NCI-H345 (cell line): ENCODE results near the gene CFAP54.

Source experiments
- DNase-seq: peaks from one replicate; lab custom pipeline; 2025; lab: John Stamatoyannopoulos, UW

CFAP54 gene

DNA sequence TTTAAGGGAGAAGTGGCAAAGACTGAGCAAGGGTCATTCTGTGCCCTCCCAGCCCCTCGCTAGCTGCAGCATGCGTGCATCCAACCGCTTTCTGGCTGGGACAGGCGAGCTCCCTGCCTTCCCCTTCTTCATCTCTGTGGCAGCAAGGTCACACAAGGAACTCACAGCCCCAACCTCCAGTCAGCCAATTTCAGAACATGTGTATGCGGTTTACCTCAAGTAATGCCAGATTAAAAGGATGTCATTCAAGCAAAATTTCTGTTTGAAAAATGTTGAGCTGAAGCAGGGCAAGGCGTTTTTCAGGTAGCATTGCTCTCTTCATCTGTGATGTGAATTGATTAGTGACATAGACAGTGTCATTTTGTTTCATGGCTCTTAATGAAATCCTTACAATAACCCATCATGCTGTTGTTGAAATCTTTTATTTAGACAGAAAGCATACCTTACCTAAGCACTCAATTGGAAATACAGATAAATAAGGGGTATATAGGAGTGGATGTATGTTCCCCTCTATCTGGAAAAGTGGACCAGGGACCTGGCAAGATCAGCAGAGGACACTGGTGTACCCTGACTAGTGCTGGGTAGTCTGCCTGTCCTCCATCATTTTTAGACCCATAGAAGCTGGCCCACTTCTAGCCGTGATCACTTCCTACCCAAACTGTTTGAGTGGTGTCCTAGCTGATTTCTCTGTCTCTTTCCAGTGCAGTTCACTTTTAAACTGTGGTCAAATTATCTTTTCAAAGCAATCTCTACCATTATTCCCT lies 334.9 kb downstream of the CFAP54 start:
- no peak for DNase-seq

DNA sequence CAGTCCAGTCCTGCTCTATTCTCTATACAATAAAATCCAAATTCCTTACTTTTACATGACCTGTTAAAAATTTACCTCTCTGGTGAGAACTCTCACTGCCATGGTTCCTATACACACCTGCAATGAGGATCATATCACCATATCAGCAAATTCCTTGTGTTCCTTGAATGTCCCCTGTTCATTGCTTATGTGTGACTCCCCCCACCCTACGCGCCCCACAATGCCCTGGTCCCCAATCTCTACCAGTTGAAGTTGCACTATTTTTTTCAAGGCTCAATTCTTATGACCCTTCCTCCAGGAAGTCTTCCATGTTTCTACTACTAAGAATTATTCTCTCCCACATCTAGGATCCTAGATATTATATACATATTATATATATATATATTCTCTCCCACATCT lies 335.5 kb downstream of the CFAP54 start:
- no peak for DNase-seq

DNA sequence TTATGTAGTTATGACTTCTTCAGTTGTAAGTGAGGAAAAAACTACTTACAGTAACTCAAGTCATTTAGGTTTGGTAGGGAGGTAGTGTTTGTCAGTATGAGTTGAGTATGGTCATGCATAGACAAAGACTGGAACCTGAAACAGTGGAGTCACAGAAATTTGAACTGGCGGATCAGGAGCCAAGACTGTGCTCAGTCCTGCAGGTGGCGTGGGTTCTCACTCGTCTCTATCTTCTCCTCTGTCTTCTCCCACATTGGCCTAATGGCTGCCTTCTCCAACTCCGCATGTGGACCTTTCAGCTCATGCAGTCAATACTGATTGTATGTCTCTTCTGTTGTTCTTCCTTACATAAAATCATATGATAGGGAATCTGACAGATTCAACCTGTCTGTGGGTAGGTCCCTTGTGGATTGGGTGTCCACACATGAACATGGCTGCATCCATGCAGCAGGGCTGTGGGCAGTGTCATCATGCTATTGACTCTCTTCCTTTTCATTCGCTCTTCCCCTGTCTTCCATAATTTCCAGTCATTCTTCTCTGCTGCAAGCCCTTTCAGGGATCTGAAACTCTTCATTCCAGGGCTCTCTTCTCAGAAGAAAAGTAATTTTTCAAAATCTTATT lies 338.9 kb downstream of the CFAP54 start:
- no peak for DNase-seq

DNA sequence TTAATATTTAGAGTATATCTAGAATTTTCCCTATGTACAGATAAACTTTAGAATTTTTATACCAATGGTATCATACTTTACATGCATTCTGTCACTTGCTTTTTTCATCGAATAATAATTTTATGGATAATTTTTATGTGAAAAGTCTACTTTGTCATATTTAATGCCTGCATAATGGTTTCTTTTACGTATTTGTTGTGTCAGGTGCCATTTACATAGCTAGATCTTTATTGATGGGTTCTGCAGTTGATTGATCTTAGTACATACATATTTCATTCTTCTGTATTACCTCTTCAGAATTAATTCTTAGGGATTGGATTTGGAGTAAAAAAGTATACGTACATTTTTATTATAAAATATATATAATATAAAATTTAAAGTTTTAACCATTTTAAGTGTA lies 340.0 kb downstream of the CFAP54 start:
- no peak for DNase-seq

DNA sequence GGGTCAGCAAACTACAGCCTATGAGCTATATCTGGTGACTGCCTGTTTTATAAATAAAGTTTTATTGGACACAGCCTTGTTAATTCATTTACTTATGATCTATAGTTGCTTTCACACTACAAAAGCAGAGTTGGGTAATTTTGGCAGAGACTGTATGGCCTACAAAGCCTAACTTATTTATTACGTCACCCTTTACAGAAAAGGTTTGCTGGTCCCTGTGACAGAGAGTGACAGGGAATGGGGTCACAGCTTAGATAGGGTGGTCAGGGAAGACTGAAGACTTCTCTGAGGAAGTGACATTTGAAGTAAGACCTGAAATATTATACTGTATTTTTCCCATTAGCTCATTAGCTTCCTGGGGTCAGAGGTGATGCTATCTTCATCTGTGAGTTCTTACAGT lies 342.0 kb downstream of the CFAP54 start:
- DNase-seq = no peak

DNA sequence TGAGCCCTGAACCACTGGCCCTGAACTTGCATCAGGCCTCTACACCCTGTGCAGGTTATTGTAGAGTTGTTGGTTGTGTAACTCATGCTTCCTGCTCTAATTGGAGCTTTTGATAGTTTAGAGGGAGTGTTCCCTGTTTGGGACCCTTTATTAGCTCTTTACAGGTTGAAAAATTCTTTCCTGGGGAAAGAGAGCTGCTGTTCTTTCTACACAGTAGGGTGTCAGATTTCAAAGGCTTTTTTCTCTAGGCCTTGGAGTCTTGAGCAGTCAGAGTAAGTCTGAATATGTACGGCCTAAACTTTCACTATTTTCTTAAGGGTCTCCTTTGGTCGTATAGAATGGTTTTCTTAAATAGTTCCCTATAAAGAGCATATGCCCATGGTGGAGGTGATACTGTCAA lies 356.9 kb downstream of the CFAP54 start:
- DNase-seq = no peak

DNA sequence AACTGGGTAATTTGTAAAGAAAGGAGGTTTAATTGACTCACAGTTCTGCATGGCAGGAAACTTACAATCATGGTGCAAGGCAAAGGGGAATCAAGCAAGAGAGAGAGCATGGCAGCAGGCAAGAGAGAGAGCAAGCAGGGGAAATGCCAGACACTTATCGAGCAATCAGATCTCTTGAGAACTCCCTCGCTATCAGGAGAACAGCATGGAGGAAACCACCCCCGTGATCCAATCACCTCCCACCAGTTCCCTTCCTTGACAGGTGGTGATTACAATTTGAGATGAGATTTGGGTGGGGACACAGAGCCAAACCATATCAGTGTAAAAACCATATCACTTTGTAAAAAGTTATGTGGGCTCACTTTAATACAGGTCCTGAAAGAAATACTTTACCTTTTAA lies 361.3 kb downstream of the CFAP54 start:
- no peak for DNase-seq

DNA sequence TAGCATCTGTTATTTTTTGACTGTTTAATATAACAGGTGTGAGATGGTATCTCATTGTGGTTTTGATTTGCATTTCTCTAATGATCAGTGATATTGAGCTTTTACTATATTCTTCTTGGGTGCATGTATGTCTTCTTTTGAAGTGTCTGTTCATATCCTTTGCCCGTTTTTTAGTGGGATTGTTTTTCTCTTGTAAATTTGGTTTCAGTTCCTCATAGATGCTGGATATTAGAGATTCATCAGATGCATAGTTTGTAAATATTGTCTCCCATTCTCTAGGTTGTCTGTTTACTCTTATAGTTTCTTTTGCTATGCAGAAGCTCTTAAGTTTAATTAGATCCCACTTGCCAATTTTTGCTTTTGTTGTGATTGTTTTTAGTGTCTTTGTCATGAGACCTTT lies 368.8 kb downstream of the CFAP54 start:
- DNase-seq = no peak

DNA sequence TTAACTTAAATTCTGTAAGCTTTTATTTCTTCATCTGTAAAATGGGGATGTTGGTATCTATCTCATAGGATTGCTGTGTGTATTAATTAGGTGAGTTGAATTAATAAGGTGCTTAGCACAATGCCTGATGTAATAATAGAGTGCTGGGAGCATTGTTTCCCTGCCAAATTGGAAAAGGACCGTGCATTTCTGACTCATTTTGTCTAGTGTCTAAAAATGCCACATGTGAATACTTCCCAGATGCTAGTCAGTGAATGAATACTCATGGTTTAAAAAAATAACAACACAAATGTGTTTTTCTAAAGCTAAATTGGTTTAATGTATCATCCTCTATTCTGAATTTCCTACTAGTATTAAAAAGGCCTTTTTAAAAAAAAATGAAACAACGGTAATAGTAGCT lies 372.3 kb downstream of the CFAP54 start:
- no peak for DNase-seq

DNA sequence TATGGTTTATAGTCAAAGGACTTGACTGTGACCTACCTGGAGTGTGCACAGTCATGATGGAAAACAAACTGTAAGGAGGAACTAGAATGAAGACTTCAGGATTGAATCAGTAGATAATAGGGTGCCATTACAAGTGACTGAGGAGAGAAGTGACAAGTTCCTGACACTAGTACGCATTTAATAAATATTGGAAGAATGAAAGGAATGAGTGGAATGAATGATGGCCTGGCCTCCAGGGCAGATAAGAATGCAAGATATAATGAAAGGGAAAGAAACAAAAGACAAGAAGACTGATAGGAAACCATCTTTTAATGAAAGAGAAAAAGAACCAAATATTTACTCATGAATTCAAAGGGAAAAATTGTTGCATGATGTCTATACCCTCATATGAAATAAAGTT lies 372.9 kb downstream of the CFAP54 start:
- no peak for DNase-seq

DNA sequence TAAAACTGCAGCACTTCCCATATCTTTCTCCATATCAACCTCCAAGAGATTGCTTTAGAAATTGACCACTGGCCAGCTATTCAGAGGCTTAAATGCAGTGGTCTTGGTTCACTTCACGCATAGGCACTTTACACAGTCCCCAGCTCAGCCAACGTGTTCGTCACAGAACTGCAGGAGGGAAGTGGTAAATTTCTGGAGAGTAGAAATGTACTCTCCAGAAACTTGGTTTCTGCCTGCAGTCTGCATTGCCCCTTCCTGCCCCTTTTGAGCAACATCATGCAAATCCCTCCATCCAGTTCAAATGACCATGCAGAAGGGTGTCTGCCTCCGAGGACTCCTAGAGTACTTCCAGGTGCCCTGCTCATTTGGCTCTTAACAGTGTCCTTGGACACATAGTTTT lies 375.0 kb downstream of the CFAP54 start:
- DNase-seq = no peak

DNA sequence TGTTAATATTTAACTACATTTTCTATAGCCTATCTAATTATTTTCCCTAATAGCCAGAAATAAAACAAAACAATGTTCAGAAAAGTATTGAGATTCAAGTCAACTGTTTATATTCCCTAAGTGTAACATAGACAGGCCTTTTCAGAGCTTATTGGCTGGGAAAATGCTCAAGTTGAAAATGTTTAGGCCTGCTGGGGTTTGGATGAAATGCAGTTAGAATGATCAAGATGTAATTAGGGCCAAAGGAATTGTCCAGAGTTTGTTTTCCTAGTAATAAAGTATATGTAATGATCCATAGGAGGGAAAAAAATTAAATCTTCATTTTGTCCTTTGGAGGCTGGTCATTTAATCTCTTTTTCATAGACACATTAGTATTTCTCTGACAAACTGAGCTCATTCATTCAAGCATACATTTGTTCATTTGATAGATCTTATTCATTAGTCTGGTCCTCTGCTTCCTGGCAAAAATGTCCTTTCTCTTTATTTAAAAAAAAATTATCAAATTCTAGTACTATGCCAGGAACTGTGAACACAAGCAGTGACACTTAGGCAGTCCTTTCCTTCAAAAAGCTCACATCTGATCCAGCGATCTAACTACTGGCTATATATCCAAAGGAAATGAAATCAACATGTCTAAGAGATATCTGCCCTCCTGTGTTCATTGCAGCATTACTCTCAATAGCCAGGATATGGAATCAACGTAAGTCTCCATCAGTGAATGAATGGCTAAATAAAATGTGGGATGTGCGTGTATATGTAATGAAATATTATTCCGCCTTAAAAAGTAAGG lies 377.6 kb downstream of the CFAP54 start:
- no peak for DNase-seq

DNA sequence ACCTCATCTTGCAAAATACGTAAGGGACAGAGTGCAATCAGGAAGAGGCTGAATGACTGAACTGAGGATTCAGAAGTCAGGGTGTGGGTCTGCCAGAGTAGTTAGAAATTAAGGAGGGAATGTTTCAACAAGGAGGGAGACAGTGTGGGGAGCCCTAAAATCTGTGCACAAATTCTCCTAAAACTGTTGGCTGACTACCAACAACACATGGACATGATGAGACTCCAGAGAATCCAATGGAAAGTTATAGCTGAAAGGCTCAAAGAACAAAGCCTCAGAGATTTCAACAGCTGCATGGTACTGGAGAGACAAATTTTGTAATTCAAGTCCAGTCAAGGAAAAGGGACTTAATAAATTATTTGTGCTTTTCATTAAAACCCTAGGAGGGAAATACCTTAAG lies 381.6 kb downstream of the CFAP54 start:
- DNase-seq = no peak

DNA sequence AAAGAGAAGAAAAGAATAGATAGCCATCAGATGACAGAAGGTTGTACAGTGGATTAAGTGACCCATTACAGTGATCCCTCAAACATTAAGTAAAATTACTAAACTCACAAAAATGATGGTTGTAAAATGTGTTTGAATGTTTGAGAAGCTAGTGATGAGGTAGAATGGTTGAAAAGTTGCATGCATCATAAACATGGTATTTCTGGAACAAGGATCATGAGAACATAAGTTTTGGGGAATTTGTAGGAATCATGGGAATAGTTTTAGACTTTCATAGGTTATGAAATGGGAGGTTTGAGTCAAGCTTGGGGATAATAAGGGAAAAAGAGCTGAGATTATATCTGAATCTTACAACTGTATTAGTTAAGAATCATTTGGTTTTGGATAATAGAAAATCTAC lies 383.6 kb downstream of the CFAP54 start:
- no peak for DNase-seq

DNA sequence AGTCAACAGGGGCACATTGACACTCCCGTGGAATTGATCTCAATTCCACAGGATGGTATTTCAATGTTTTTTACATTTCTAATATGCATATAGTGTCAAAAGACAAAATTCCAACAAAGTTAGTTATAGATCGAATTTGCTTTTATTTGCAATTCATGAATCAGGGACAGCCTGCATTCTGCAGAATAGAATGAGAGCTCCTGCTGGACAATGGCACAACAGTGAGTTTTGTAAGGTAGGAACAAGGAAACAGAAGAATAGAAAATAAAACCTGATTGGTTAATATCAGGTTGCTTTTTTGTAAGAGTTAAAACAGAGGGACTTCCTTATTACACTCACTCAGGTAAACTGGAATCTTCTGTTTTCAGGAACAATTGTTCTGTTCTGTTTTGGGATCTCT lies 384.8 kb downstream of the CFAP54 start:
- no peak for DNase-seq

DNA sequence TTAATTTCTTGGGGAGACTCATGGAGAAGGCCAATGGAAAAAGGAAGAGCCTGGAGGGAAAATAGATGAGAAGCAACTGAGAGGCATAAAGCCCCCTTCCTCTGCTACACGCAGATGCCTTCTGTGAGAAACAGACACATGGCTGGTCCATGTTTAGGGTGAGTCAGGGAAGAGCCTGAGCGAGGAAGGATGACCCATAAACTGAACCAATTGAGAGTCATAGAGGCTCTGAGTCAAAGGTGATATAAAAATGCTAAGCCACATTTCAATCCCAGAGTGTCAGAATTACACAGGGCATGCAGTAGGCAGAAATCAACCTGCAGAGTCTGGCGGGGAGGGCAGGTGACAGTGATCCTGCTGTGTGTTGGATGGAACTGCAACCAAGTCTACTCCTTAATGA lies 387.6 kb downstream of the CFAP54 start:
- DNase-seq = no peak

DNA sequence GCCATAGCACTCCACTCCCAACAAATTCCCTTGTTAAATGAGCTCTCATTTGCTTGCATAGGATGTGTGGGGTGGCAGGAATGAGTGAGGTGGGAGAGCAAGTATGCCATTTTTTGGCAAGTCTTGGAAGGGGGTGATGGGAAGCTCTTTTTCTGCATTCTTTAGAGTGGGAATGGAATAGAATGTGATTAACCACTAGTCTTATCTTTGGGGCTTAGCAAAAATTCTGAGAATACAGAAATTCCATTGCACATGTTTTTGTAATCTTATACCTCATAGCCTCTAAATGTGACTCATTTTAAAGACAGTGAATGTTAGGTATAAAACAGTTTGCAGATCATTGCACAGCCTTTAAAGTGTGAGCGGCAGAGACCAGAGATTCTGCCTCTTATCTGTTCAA lies 389.3 kb downstream of the CFAP54 start:
- DNase-seq = no peak

DNA sequence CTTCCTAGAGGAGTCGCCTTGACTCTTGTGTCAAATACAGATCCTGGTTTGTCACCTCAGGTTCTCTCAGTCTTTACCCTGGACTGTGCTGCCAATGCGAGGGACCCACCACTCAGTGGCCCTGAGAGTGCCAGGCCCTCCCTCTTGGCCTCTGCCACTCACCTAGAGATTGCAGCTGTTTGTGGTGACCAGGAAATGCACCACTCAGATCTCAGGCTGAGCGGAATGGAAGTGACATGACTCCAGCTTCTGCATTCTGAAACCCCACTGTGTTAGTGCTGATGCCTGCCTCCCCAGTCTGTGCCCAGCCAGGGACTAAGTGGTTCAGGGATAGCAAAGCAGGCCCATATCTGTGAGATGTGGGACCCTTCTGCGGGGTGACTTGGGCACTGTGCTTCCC lies 389.9 kb downstream of the CFAP54 start:
- no peak for DNase-seq

DNA sequence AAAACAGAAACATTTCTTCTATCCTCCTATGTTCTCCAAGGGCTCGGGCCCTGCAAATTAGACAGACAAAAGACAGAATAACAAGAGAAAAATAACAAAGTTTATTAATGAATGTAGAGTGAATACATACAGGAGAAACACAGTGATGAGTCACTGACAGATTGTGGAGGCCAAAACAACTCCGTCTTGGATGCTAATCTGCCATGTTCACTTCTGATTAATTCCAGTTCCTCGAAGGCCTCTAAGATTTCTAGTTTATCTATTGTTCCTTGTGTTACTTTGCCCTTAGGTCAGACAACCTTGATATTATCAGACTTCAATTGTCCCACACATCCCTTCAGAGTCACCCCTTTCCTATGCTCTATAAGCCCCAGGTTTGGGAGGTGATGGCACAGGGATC lies 390.8 kb downstream of the CFAP54 start:
- DNase-seq = no peak

DNA sequence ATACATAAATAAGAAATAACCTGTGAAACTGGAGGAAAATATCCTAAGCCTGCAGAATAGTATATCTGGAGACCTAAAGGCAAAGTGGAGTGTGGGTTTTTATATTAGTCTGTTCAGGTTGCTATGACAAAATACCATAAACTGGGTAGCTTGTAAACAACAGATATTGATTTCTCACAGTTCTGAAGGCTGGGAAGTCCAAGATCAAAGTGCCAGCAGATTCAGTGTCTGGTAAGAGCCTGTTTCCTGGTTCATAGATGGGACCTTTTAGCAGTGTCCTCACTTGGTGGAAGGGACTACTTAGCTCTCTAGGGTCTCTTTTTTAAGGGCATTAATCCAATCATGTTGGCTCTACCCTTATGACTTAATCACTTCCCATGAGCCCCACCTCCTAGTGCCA lies 392.2 kb downstream of the CFAP54 start:
- DNase-seq = no peak

DNA sequence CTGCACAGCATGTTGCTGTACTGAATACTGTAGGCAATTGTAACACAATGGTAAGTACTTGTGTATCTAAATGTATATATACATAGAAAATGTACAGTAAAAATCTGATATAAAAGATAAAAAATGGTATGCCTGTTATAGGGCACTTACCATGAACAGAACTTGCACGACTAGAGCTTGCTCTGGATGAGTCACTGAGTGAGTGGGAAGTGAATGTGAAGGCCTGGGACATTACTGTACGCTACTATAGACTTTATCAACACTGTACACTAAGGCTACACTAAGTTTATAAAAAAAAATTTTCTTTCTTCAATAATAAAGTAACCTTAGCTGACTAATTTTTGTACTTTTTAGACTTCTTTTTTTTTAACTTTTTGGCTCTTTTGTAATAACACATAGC lies 393.5 kb downstream of the CFAP54 start:
- no peak for DNase-seq

DNA sequence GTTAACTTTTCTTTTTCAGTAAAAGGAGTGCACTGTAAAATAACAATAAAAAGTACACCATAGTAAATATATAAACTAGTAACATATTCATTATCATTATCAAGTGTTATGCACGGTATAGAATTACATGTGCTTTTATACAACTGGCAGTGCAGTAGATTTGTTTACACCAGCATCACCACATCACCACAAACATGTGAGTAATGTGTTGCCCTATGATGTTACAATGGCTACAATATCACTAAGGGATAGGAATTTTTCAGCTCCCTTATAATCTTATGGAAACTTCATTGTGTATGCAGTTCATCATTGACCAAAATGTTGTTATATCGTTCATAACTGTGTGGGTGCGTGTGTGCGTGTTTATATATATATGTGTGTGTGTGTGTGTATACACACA lies 394.2 kb downstream of the CFAP54 start:
- DNase-seq = no peak

DNA sequence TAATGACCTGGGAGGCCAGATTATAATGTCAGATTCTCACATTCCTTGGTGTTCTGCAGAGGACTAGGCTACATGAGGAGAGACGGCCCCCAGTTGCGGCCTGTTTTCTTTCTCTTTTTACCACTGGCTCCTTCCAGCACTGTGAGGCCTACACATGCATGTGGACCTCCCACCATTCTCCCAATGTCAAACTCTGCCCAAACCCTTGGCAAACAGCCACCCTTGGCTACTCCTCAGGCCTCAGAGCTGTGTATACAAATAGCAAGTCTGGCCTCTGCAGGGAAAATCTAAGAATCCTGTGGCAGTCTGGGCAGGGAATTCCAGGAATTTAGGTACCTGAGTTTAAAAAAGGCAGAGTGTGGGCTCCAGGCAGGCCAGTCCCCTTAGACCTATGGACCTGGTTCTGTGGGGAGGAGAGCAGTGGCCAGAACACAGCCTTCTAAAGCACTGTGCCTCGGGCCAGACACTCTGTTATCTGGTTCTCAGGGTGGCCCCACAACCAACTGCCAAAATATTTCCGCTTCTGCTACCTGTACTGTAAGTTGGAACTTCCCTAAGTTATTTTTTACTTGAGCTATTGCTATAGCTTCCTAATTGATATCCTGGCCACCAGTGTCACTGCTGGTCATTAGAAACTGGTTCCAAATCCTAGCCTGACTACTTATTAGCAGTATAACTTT lies 397.8 kb downstream of the CFAP54 start:
- DNase-seq = no peak
